H1 (cell line): ENCODE data around the gene PPP1R1C. TPM values are rescaled to one million over a fixed set of nuclear protein-coding genes. Genes with fewer than 3 reads are reported as not detected.

Experiments
- CTCF ChIA-PET: fragments of 300-600 bp; sonication (Branson Sonifier 250); formaldehyde crosslinking; loops from one replicate; lab custom pipeline; 2021; ENCODE audit not compliant: partially characterized antibody; lab: Charles Lee
- POLR2A ChIA-PET: fragments of 300-600 bp; sonication (Branson Sonifier 250); formaldehyde crosslinking; loops from one replicate; lab custom pipeline; 2021; ENCODE audit warnings: inconsistent platforms; ENCODE audit not compliant: partially characterized antibody; lab: Charles Lee
- DNase-seq, 2 experiments: peaks; one replicate each; pipeline versions ENCODE4 v3.0.0 to v3.0.0-alpha.2; 2010 to 2022; ENCODE audit warnings: low spot score in 2 of 2, low read depth in 1 of 2, mixed read lengths in 1 of 2
- FAIRE-seq: peaks from 2 replicates; lab custom pipeline; 2011; peaks lifted over from hg19 to GRCh38; lab: Jason Lieb, UNC
- H2AFZ ChIP-seq: 2 replicates; pipeline ENCODE4 v1.8.1; 2012; ENCODE audit warnings: low read length, inconsistent platforms
- H2AK5ac ChIP-seq: 2 replicates; pipeline ENCODE4 v1.6.1; 2013; ENCODE audit warnings: low read depth, low read length
- H2BK120ac ChIP-seq: replicated peaks from 2 replicates; pipeline ENCODE3; 2013; ENCODE audit warnings: low read depth, low read length, inconsistent platforms
- H2BK12ac ChIP-seq: 2 replicates; pipeline ENCODE4 v1.6.1; 2013; ENCODE audit warnings: low read depth, low read length
- H2BK15ac ChIP-seq: 2 replicates; pipeline ENCODE4 v1.6.1; 2013; ENCODE audit warnings: low read length
- H2BK20ac ChIP-seq: 2 replicates; pipeline ENCODE4 v1.6.1; 2013; ENCODE audit warnings: low read length
- H2BK5ac ChIP-seq: 2 replicates; pipeline ENCODE4 v1.6.1; 2013; ENCODE audit warnings: low read depth, low read length
- H3K14ac ChIP-seq: 2 replicates; pipeline ENCODE4 v1.6.1; 2013; ENCODE audit warnings: inconsistent platforms; ENCODE audit not compliant: insufficient read length
- H3K18ac ChIP-seq: 2 replicates; pipeline ENCODE4 v1.6.1; 2013; ENCODE audit warnings: low read length; ENCODE audit errors: extremely low read depth
- H3K23ac ChIP-seq: 2 replicates; pipeline ENCODE4 v1.6.1; 2013; ENCODE audit warnings: inconsistent platforms; ENCODE audit not compliant: insufficient read length
- H3K23me2 ChIP-seq: 2 replicates; pipeline ENCODE4 v1.6.1; 2013; ENCODE audit warnings: low read depth, low read length
- H3K27ac ChIP-seq: 2 replicates; pipeline ENCODE4 v1.6.1; 2011; ENCODE audit warnings: low read depth, low read length, inconsistent platforms
- H3K27me3 ChIP-seq, 4 experiments: replicated peaks in 1 of 4; 1 replicate in 1 of 4; 2 replicates in 3 of 4; pipeline versions ENCODE4 v1.6.1 to v1.8.1; 2011 to 2013; ENCODE audit warnings: low read length in 3 of 4, mild to moderate bottlenecking in 3 of 4, inconsistent platforms in 2 of 4, mixed read lengths in 2 of 4, moderate library complexity in 1 of 4; ENCODE audit not compliant: control insufficient read depth in 3 of 4, insufficient read depth in 3 of 4; ENCODE audit errors: extremely low read depth in 1 of 4
- H3K36me3 ChIP-seq, 4 experiments: 2 replicates each; pipeline versions ENCODE4 v1.6.1 to v1.8.1; 2011 to 2013; ENCODE audit warnings: mild to moderate bottlenecking in 4 of 4, low read length in 3 of 4, moderate library complexity in 2 of 4, control low read depth in 1 of 4, inconsistent platforms in 1 of 4; ENCODE audit not compliant: insufficient read depth in 4 of 4, control insufficient read depth in 2 of 4
- H3K4ac ChIP-seq: replicated peaks from 2 replicates; pipeline ENCODE3; 2013; ENCODE audit warnings: low read length, low read depth, mixed read lengths, inconsistent platforms; ENCODE audit not compliant: insufficient read length
- H3K4me1 ChIP-seq, 4 experiments: replicated peaks in 1 of 4; 1 replicate in 1 of 4; 2 replicates in 3 of 4; pipeline versions ENCODE4 v1.6.1 to v1.8.1; 2011 to 2013; ENCODE audit warnings: low read length in 3 of 4, inconsistent platforms in 2 of 4, mixed read lengths in 1 of 4; ENCODE audit not compliant: insufficient read depth in 4 of 4, control insufficient read depth in 3 of 4
- H3K4me2 ChIP-seq, 2 experiments: 2 replicates each; pipeline versions ENCODE4 v1.6.1 to v1.8.1; 2011 to 2013; ENCODE audit warnings: low read depth in 2 of 2, low read length in 2 of 2, control low read depth in 1 of 2, inconsistent platforms in 1 of 2, mild to moderate bottlenecking in 1 of 2; ENCODE audit not compliant: insufficient read depth in 1 of 2
- H3K4me3 ChIP-seq, 4 experiments: fragments of 200-600, 300-600 bp in 1 of 4; sonication (generic), shearing (Covaris generic), sonication (Bioruptor Twin) in 1 of 4; 2 replicates each; pipeline versions ENCODE4 v1.5.1 to v1.8.1; 2011 to 2016; ENCODE audit warnings: low read length in 4 of 4, low read depth in 3 of 4, control low read depth in 2 of 4, inconsistent platforms in 2 of 4, mild to moderate bottlenecking in 2 of 4, mixed read lengths in 1 of 4, moderate library complexity in 1 of 4; ENCODE audit not compliant: insufficient read depth in 2 of 4; ENCODE audit errors: extremely low read depth in 1 of 4
- H3K56ac ChIP-seq: replicated peaks from 2 replicates; pipeline ENCODE3; 2013; ENCODE audit warnings: low read depth, mild to moderate bottlenecking, mixed read lengths, low read length, inconsistent platforms; ENCODE audit not compliant: insufficient read length
- H3K79me1 ChIP-seq: 2 replicates; pipeline ENCODE4 v1.6.1; 2013; ENCODE audit warnings: low read depth, low read length, control low read depth
- H3K79me2 ChIP-seq, 2 experiments: 2 replicates each; pipeline versions ENCODE4 v1.6.1 to v1.8.1; 2012 to 2013; ENCODE audit warnings: low read length in 2 of 2, mild to moderate bottlenecking in 2 of 2, inconsistent platforms in 1 of 2; ENCODE audit not compliant: insufficient read depth in 2 of 2, control insufficient read depth in 1 of 2
- H3K9ac ChIP-seq, 4 experiments: replicated peaks in 1 of 4; 1 replicate in 1 of 4; 2 replicates in 3 of 4; pipeline versions ENCODE4 v1.6.1 to v1.8.1; 2011 to 2013; ENCODE audit warnings: low read depth in 3 of 4, low read length in 3 of 4, control low read depth in 2 of 4, mild to moderate bottlenecking in 2 of 4, moderate library complexity in 2 of 4, inconsistent platforms in 1 of 4; ENCODE audit errors: extremely low read depth in 1 of 4
- H3K9me3 ChIP-seq, 2 experiments: 2 replicates each; pipeline versions ENCODE4 v1.6.1 to v1.8.1; 2012 to 2013; ENCODE audit warnings: mild to moderate bottlenecking in 2 of 2, moderate library complexity in 2 of 2, control low read depth in 1 of 2, inconsistent platforms in 1 of 2, low read depth in 1 of 2, low read length in 1 of 2, mixed read lengths in 1 of 2; ENCODE audit not compliant: insufficient read depth in 2 of 2
- H4K20me1 ChIP-seq, 2 experiments: replicated peaks in 1 of 2; 2 replicates each; pipeline versions ENCODE3 to v1.8.1; 2011 to 2013; ENCODE audit warnings: inconsistent platforms in 2 of 2, low read length in 2 of 2, mild to moderate bottlenecking in 1 of 2; ENCODE audit not compliant: insufficient read depth in 2 of 2, control insufficient read depth in 1 of 2
- H4K5ac ChIP-seq: 2 replicates; pipeline ENCODE4 v1.6.1; 2013; ENCODE audit warnings: low read length, low read depth, mixed read lengths, inconsistent platforms; ENCODE audit not compliant: insufficient read length
- H4K8ac ChIP-seq: 2 replicates; pipeline ENCODE4 v1.8.0; 2013; ENCODE audit warnings: mild to moderate bottlenecking, moderate library complexity, low read length, inconsistent platforms; ENCODE audit not compliant: insufficient read depth; ENCODE audit errors: extremely low read depth
- H4K91ac ChIP-seq: replicated peaks from 2 replicates; pipeline ENCODE3; 2013; ENCODE audit warnings: low read length, mixed read lengths, inconsistent platforms; ENCODE audit not compliant: insufficient read length
- ASH2L ChIP-seq: fragments of 200-600, 300-600 bp; sonication (generic); IDR thresholded peaks from one replicate; pipeline ENCODE4 v1.7.1; 2017; ENCODE audit warnings: low read length
- BACH1 ChIP-seq: IDR thresholded peaks from 2 replicates; pipeline ENCODE4 v1.6.1; 2012; ENCODE audit warnings: low read length, improper control_type of control experiment
- CREB1 ChIP-seq: IDR thresholded peaks from 2 replicates; pipeline ENCODE4 v1.6.1; 2012; ENCODE audit warnings: inconsistent platforms
- KDM4A ChIP-seq: IDR thresholded peaks from one replicate; pipeline ENCODE4 v1.7.1; 2012; ENCODE audit warnings: low read depth, mild to moderate bottlenecking, moderate library complexity, low read length, inconsistent platforms; ENCODE audit not compliant: severe bottlenecking
- RAD21 ChIP-seq, 2 experiments: IDR thresholded peaks in 1 of 2; conservative IDR thresholded peaks in 1 of 2; 2 replicates each; pipeline ENCODE4 v1.6.1; 2011; ENCODE audit warnings: low read depth in 2 of 2, low read length in 2 of 2, improper control_type of control experiment in 1 of 2, inconsistent platforms in 1 of 2, mild to moderate bottlenecking in 1 of 2, moderate library complexity in 1 of 2
- WGBS, 2 experiments: shearing (Covaris generic) in 1 of 2; methylation state at CpG; one replicate each; pipeline versions ENCODE4 v1.1.6 to v1.1.7; 2013 to 2015; ENCODE audit warnings: low lambda C conversion rate in 2 of 2, mixed read lengths in 2 of 2, inconsistent platforms in 1 of 2, low coverage in 1 of 2, missing lambda C conversion rate in 1 of 2; ENCODE audit not compliant: insufficient replicate concordance in 2 of 2, insufficient coverage in 1 of 2, insufficient read length in 1 of 2; ENCODE audit errors: extremely low coverage in 1 of 2, missing lambda C conversion rate in 1 of 2; 5-methylcytosine and 5-hydroxymethylcytosine counted together
- polyA plus RNA-seq, 7 experiments: library from polyadenylated mRNA; depleted of rRNA in 3 of 7; stranded (reverse) in 5 of 7; unstranded in 2 of 7; fragments of >200 nt in 5 of 7; fragments of 200-250 nt in 2 of 7; gene quantifications; 1 replicate in 5 of 7; 2 replicates in 1 of 7; 4 replicates in 1 of 7; pipeline versions ENCODE4 v1.2.1 to v1.2.3, GENCODE V29; 2011 to 2013; ENCODE audit warnings: missing spikeins in 2 of 7, mixed read lengths in 2 of 7
- total RNA-seq: library from RNA; stranded (reverse); fragmentation: NEBNext Ultra II Directional; extraction: Animal tissue kit (Norgen Biotek cat#: 25700); gene quantifications from 2 replicates; pipeline ENCODE4 v1.2.1, GENCODE V29; 2021
- TF ChIP-seq, protein P1 (sequence below): IDR thresholded peaks from 2 replicates; pipeline ENCODE4 v1.6.1; 2011; ENCODE audit warnings: low read depth, mild to moderate bottlenecking, low read length; ENCODE audit not compliant: insufficient read depth
- TF ChIP-seq, protein P2 (sequence below): IDR thresholded peaks from 2 replicates; pipeline ENCODE4 v1.6.1; 2012; ENCODE audit warnings: inconsistent platforms
- TF ChIP-seq, protein P3 (sequence below): IDR thresholded peaks from 2 replicates; pipeline ENCODE4 v1.6.1; 2012; ENCODE audit warnings: inconsistent platforms

Gene PPP1R1C
- total and polyA plus RNA-seq, 2 of the 8 experiments (the other 6 are each of a cell fraction or from before 2014, with no cell fraction given) = 1.3 to 5.3 TPM

DNA sequence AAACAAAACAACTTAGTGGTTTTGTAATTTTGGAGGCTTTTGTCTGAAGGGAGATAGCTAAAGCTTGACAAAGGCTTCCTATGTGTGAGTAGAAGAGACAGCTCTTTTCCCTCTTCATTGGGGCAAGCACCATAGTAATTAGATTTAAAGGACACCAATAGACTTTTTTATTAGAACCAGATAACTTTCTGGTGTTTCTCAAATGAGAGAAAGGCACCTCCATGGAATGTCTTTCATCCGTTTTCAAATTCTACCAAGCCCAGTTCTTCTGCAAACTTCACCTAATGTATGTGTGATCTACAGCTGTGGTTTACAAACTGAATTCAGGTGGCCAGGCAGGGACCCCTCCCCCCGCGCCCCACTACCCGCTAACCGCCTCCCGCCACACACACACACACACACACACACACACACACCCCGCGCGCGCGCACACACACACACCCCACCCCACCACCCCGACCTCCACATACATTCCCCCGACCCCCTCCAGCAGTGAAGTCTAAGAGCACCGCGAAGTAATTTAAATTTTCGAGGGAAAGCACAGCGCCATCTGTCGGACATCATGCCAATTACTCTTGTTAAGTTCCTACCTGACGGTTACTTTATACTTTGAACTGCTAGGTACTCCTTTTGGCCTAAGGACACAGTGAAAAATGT lies 31.6 kb upstream of the PPP1R1C start:
- FAIRE-seq = peak; percentile 62
- CTCF ChIA-PET = interaction anchor here (0.7 to 2.0 kb wide), 19 partner anchors 9 to 288 kb away, joined by 3 to 13 read pairs (median 4); partner anchors contain the start of gene PPP1R1C
- H2AFZ ChIP-seq = peak overlapping the region; percentile 83
- H3K79me1 ChIP-seq = no peaks in the 10 kb centered on the region
- no peak overlapping the region for H3K14ac ChIP-seq
- no peak overlapping the region for H2BK12ac ChIP-seq
- no peaks in the 10 kb centered on the region for H3K9me3 ChIP-seq
- H3K56ac ChIP-seq = no peak overlapping the region
- peak; percentile 67 to 82 for DNase-seq
- no peaks in the 10 kb centered on the region for H3K36me3 ChIP-seq
- H4K8ac ChIP-seq = 0 out of 2 replicates have a peak overlapping the region, but pooled peaks have one; percentile 21
- H3K4me3 ChIP-seq = peak overlapping the region; percentile 6 to 61 (median 20); a peak in 7 of 8 replicates
- no peaks in the 10 kb centered on the region for H3K23me2 ChIP-seq
- no peak overlapping the region for H2BK5ac ChIP-seq
- H4K91ac ChIP-seq = no peak overlapping the region
- H3K23ac ChIP-seq = no peak overlapping the region
- WGBS, 2 experiments = 1% methylated on average over 13 of the region's 19 CpGs; no CpG with 5 or more reads in 1 of the 2 experiments
- no peaks in the 10 kb centered on the region for H3K4me1 ChIP-seq
- no peak overlapping the region for H3K27ac ChIP-seq
- POLR2A ChIA-PET = no interaction called here
- no peak overlapping the region for H2AK5ac ChIP-seq
- H3K9ac ChIP-seq = no peak overlapping the region
- no peak overlapping the region for H4K5ac ChIP-seq
- no peaks in the 10 kb centered on the region for H3K79me2 ChIP-seq
- H3K4ac ChIP-seq = no peak overlapping the region
- no peak overlapping the region for H2BK20ac ChIP-seq
- H2BK15ac ChIP-seq = no peak overlapping the region
- H3K18ac ChIP-seq = no peak overlapping the region
- peak overlapping the region in 1 of 2 experiments; percentile 39; a peak in 2 of 4 replicates for H3K4me2 ChIP-seq
- H2BK120ac ChIP-seq = no peak overlapping the region
- no peaks in the 10 kb centered on the region for H4K20me1 ChIP-seq
- peaks cover 0 to 2% (median 0%) of the 10 kb centered on the region in 4 experiments; a peak in 1 of 7 replicates for H3K27me3 ChIP-seq
- TF ChIP-seq KDM4A (peak; percentile 42), ASH2L (peak; percentile 38), CREB1 (0 out of 2 replicates have a peak, but pooled peaks have one; percentile 11), BACH1 (no peak), RAD21 (IDR thresholded peaks at IDR 0.05 in 1 of 2, conservative IDR thresholded peaks at IDR 0.05 in 1 of 2; ENCODE audit: low read depth in 2 of 2, low read length in 2 of 2) (peak; percentile 39 to 45)
- TF ChIP-seq, protein P1, sequence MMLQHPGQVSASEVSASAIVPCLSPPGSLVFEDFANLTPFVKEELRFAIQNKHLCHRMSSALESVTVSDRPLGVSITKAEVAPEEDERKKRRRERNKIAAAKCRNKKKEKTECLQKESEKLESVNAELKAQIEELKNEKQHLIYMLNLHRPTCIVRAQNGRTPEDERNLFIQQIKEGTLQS = no peak
- TF ChIP-seq, protein P2, sequence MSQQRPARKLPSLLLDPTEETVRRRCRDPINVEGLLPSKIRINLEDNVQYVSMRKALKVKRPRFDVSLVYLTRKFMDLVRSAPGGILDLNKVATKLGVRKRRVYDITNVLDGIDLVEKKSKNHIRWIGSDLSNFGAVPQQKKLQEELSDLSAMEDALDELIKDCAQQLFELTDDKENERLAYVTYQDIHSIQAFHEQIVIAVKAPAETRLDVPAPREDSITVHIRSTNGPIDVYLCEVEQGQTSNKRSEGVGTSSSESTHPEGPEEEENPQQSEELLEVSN = 0 out of 2 replicates have a peak, but pooled peaks have one; percentile 15
- TF ChIP-seq, protein P3, sequence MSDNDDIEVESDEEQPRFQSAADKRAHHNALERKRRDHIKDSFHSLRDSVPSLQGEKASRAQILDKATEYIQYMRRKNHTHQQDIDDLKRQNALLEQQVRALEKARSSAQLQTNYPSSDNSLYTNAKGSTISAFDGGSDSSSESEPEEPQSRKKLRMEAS = peak; percentile 30; the same call in 1 of the 2 replicates
